Stomach (tissue), 9 donors: ENCODE results near the gene PLEKHA6. TPM values are rescaled to one million over a fixed set of nuclear protein-coding genes. Genes with fewer than 3 reads are reported as not detected.

Experiments used
- DNase-seq, 2 donors: peaks; one replicate each; pipeline versions ENCODE4 v3.0.0 to v3.0.0-alpha.2; 2013 to 2019
- H3K27ac ChIP-seq, 5 donors: fragments of 200-600 bp in 4 of 5; sonication (generic) in 4 of 5; one replicate each; pipeline ENCODE4 v1.5.1; 2013 to 2019; ENCODE audit warnings: mild to moderate bottlenecking in 1 of 5, moderate library complexity in 1 of 5
- H3K27me3 ChIP-seq, 3 donors: fragments of 200-600 bp; sonication (generic); one replicate each; pipeline ENCODE4 v1.5.1; 2017 to 2019; ENCODE audit warnings: mixed run types in 1 of 3
- H3K36me3 ChIP-seq, 4 donors: fragments of 200-600 bp; sonication (generic); 1 replicate in 3 of 4; 2 replicates in 1 of 4; pipeline ENCODE4 v1.5.1; 2016 to 2019
- H3K4me1 ChIP-seq, 4 donors: fragments of 200-600 bp; sonication (generic); one replicate each; pipeline ENCODE4 v1.5.1; 2016 to 2019
- H3K4me3 ChIP-seq, 4 donors: fragments of 200-600 bp; sonication (generic) in 3 of 4; one replicate each; pipeline ENCODE4 v1.5.1; 2016 to 2019; ENCODE audit warnings: mild to moderate bottlenecking in 1 of 4
- H3K9me3 ChIP-seq, 4 donors: fragments of 200-600 bp; sonication (generic); one replicate each; pipeline ENCODE4 v1.5.1; 2016 to 2019
- CTCF ChIP-seq, 7 experiments: fragments of 450-650 bp in 4 of 7; fragments of 200-600 bp in 3 of 7; sonication (generic) in 3 of 7; IDR thresholded peaks; one replicate each; pipeline ENCODE4 v1.5.1; 2016 to 2019; ENCODE audit warnings: antibody characterized with exemption in 7 of 7, control low read depth in 2 of 7, mild to moderate bottlenecking in 1 of 7
- EP300 ChIP-seq: sonication (generic); formaldehyde crosslinking; IDR thresholded peaks from one replicate; pipeline ENCODE4 v1.6.1; 2017; ENCODE audit warnings: antibody characterized with exemption
- POLR2A ChIP-seq, 4 donors: fragments of 450-650 bp; IDR thresholded peaks; one replicate each; pipeline ENCODE4 v1.6.1; 2016; ENCODE audit warnings: antibody characterized with exemption in 4 of 4, control low read depth in 2 of 4, mild to moderate bottlenecking in 1 of 4, moderate library complexity in 1 of 4
- POLR2AphosphoS5 ChIP-seq, 3 donors: sonication (generic); formaldehyde crosslinking; IDR thresholded peaks; one replicate each; pipeline ENCODE4 v1.6.1; 2016; ENCODE audit warnings: antibody characterized with exemption in 3 of 3
- WGBS, 5 donors: extraction: QIAGEN DNeasy Blood & Tissue Kit in 3 of 5; methylation state at CpG; one replicate each; pipeline versions ENCODE4 v1.1.5 to v1.1.7; 2013 to 2018; 5-methylcytosine and 5-hydroxymethylcytosine counted together
- intact Hi-C: fragments of 100-400 bp; cut with DNase I; formaldehyde crosslinking; loops from one replicate; pipeline ENCODE4 v1.15.1; 2023; ENCODE audit warnings: low total_unique reads
- polyA plus RNA-seq, 3 donors: library from polyadenylated mRNA; stranded (reverse); fragments of 200-250 nt; gene quantifications; one replicate each; pipeline ENCODE4 v1.2.3, GENCODE V29; 2013
- total RNA-seq, 5 donors: library from RNA; depleted of rRNA; stranded (reverse); fragments of >200 nt; gene quantifications; one replicate each; pipeline versions ENCODE4 v1.1.0 to v1.2.3, GENCODE V29; 2014 to 2016
- donor health status: healthy with polysubstance abuse.
- donor health status: Bipolar disorder and iron deficiency.
- donor health status: healthy.

Gene PLEKHA6
- total and polyA plus RNA-seq, 8 donors = 6.4 to 97.9 (median 34.8) TPM

- Histone ChIP-seq H3K9me3 (no peaks in the 10 kb centered on the region), H3K27ac (no peak overlapping the region), H3K27me3 (no peaks in the 10 kb centered on the region), H3K4me3 (no peak overlapping the region), H3K4me1 (peaks cover 25 to 50% (median 40%) of the 10 kb centered on the region in 4 donors), H3K36me3 (no peaks in the 10 kb centered on the region)
- intact Hi-C loops = no loop called here
- no peak for TF ChIP-seq POLR2AphosphoS5 (IDR thresholded peaks at IDR 0.05)
- TF ChIP-seq CTCF (IDR thresholded peaks at IDR 0.05) = no peak
- no peak for TF ChIP-seq POLR2A (IDR thresholded peaks at IDR 0.05)
- no peak for TF ChIP-seq EP300
- DNase-seq = no peak
- WGBS, 5 donors = 83 to 93% (median 89%) methylated on average over 5 of the region's 5 CpGs
Observed at GRCh38 chr1:204353213-204353910, 6.4 kb downstream of the PLEKHA6 start.

DNA sequence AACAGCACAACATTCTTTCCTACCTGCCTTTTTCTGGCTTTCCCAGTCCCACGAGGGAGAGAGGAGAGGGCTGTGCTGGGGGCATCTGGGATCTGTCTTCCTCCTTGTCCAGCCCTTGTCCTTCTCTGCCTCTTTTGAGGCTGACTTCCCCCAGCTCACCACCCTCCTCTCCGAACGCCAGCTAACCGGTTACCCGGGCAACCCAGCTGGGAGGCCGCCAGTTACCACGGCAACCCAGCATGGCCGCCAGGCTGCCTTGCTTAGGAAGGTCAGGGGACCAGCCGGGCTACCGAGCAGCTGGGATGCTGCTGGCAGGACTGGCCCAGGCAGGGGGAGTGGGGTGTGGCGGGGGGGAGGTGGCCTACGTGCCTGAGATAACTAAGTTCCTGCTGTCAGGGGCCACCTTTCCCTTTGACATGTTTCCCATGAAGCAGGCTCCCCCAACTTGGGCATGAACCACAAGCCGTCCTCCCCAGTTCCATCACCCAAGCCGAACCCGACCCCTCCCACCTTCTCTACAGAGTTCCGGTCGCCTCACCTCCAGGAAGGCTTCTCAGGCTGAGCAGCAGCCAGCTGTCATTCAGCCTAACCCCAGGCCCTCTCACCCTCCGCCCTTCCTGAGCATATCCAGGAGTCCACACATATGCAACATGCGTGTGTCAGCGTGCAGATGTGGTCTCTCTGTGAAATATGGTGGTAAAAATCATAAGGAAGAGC is 8.7 kb downstream of the PLEKHA6 start:
- peaks cover 26 to 57% (median 44%) of the 10 kb centered on the region in 4 donors for H3K4me1 ChIP-seq
- peak overlapping the region; percentile 49 to 82 (median 78) for H3K27ac ChIP-seq

GRCh38 chr1:204350312-204350711 is 9.4 kb downstream of the PLEKHA6 start:
- H3K4me3 ChIP-seq = peak overlapping the region in 1 of 4 donors; percentile 35
- peaks cover 26 to 63% (median 51%) of the 10 kb centered on the region in 4 donors for H3K4me1 ChIP-seq
- H3K36me3 ChIP-seq = no peaks in the 10 kb centered on the region
- DNase-seq = no peak
- TF ChIP-seq POLR2A (IDR thresholded peaks at IDR 0.05) (no peak), CTCF (IDR thresholded peaks at IDR 0.05) (no peak), POLR2AphosphoS5 (IDR thresholded peaks at IDR 0.05) (no peak), EP300 (no peak)
- peak overlapping the region; percentile 49 to 82 (median 78) for H3K27ac ChIP-seq
- H3K27me3 ChIP-seq = no peaks in the 10 kb centered on the region
- no peaks in the 10 kb centered on the region for H3K9me3 ChIP-seq
- WGBS, 5 donors = 58 to 68% (median 64%) methylated on average over 6 of the region's 6 CpGs
- intact Hi-C loops = no loop called here

More for the DNA sequence above, 8.7 kb downstream of the PLEKHA6 start:
- intact Hi-C loops = no loop called here
- Histone ChIP-seq H3K36me3 (no peaks in the 10 kb centered on the region), H3K4me3 (peak overlapping the region in 2 of 4 donors; percentile 17 to 35), H3K27me3 (no peaks in the 10 kb centered on the region), H3K9me3 (no peaks in the 10 kb centered on the region)
- WGBS, 5 donors = 25 to 31% (median 26%) methylated on average over 14 to 20 of the region's 20 CpGs
- DNase-seq = peak; percentile 77 to 95
- TF ChIP-seq EP300 (no peak), POLR2AphosphoS5 (IDR thresholded peaks at IDR 0.05) (no peak), CTCF (IDR thresholded peaks at IDR 0.05) (no peak), POLR2A (IDR thresholded peaks at IDR 0.05) (no peak)

DNA sequence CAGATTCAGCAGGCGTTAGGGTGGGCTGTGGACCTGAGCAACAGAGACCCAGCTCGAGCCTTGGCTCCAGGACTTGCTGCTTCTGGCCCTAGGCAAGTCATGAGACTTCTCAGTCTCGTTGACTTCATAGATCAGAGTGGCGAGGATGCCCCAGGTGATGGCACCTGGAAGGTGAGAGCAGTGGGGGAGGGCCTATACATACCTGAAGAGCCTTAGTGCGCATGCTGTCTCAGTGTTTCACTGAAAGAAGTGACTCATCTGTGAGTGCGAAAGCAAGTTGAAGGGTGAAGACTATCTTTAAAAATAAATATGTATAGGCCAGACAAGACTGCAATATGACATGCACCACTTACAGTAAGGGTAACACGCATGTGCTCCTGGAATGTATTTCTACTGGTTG is 10.1 kb downstream of the PLEKHA6 start:
- no peak overlapping the region for H3K4me3 ChIP-seq
- H3K4me1 ChIP-seq = peaks cover 26 to 68% (median 53%) of the 10 kb centered on the region in 4 donors
- H3K9me3 ChIP-seq = no peaks in the 10 kb centered on the region
- peak overlapping the region in 4 of 5 donors; percentile 40 to 82 (median 80) for H3K27ac ChIP-seq
- H3K27me3 ChIP-seq = no peaks in the 10 kb centered on the region
- TF ChIP-seq POLR2A (IDR thresholded peaks at IDR 0.05) (no peak), EP300 (no peak), CTCF (IDR thresholded peaks at IDR 0.05) (no peak), POLR2AphosphoS5 (IDR thresholded peaks at IDR 0.05) (no peak)
- 75 to 79% (median 76%) methylated on average over 7 of the region's 7 CpGs for WGBS, 5 donors
- no peaks in the 10 kb centered on the region for H3K36me3 ChIP-seq
- intact Hi-C loops = no loop called here
- no peak for DNase-seq
